GM12873 (cell line): ENCODE measurements around the gene TIAM2.

ENCODE experiments used
- CTCF ChIP-seq: IDR thresholded peaks from 2 replicates; pipeline ENCODE4 v1.5.1; 2012; ENCODE audit warnings: low read depth, mild to moderate bottlenecking, moderate library complexity, low read length, control low read depth; ENCODE audit not compliant: insufficient read depth; ENCODE audit errors: missing control alignments

TIAM2 gene

DNA sequence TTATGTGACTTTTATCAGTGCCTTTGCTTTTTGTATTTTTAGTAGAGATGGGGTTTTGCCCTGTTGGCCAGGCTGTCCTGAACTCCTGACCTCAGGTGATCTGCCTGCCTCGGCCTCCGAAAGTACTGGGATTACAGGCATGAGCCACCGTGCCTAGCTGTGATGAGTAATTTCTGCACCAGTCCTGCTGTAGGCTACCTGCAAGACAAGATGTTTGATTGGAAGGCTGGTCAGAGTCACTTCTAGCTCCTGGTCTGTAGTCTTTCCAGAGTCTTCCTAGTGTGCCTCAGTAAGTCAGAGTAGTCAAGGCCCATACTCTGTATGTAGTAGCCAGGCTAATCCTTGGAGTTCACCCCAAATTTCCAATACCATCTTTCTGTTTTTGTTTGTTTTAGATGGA, 8.9 kb downstream of the TIAM2 start:
- TF ChIP-seq CTCF: no peak

DNA sequence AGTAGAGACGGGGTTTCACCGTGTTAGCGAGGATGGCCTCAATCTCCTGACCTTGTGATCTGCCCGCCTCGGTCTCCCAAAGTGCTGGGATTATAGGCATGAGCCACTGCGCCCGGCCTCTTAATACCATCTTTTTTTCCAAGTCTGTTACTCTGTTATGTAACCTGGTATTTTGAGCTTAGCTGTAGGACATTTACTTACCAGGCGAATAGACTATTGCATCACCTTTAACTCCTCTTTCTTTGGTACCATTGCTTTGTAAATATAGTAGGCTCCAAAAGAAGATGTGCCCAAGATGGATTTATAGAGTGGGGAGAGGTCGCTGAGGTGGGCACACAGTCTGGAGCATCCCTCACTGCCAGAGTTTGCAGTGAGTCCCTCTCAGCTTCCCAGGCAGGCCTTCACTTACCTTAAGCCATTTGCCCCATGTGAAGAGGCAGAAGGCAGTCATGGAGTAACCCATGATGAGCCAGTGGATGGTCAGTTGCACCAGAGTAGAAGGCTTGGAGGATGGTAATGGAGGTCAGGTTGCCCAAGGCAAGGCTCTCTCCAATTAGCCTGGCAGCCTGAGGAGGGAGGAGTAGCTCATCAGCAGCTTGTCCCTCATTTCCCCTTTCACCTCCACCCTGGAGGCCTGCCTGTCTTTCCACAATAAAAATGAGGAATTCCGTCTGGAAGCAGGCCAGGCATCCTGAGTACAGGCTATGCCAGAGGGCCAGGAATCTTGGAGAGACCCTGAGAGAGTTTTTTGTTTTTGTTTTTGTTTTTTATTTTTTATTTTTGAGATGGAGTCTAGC, 9.7 kb downstream of the TIAM2 start:
- TF ChIP-seq CTCF: no peak

- TF ChIP-seq CTCF: no peak
These were observed 13.5 kb downstream of the TIAM2 start for GRCh38 chr6:155008625-155009024.

GRCh38 chr6:155010940-155011339, 15.8 kb downstream of the TIAM2 start:
- TF ChIP-seq CTCF: no peak

DNA sequence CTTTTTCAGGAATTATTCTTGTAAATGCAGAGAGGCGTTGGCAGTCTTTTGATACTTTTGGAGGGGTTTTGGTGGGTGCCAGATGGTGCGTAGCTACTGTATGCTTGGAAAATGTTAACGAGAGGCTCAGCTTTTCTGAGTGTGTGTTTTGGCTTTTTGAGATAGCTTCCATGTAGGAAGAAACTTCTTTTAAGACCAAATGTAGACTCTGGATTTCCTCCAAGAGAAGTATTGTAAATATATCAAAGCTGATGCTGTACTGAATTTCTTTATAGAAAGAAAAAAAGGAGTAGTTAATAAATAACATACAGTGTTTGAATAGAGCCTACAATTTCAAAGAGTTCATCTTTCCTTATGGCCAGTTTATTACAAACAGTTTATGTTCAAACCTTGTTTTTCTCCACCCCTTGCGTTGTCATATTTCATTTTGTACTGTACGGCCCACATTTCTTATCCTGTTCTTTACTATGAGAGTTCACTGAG, 16.7 kb downstream of the TIAM2 start:
- no peak for TF ChIP-seq CTCF

DNA sequence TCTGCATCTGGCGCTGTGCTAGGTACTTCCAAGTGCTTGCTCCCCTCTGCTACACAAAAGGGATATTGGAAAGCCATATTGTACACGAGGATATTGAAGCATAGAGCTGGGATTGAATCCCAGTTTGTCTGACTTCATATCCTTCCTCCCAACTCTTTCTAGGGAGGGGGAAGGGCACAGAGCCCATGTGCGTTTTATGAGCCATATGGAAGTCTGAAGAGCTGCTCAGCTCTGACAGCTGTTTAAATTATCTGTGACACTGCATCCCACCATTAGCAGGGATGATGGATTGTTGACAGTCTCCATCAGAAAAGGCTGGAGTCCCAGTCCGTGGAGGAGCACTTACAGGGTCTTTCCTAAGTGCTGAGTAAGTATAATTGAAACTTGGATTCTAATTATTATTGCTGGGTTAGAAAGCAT, 18.4 kb downstream of the TIAM2 start:
- TF ChIP-seq CTCF: no peak

GRCh38 chr6:155014137-155014536, 19.0 kb downstream of the TIAM2 start:
- no peak for TF ChIP-seq CTCF
